Smooth muscle cell (in vitro differentiated cells): ENCODE results near the gene PANX2. TPM values are rescaled to one million over a fixed set of nuclear protein-coding genes. Genes with fewer than 3 reads are reported as not detected.

Source experiments
- DNase-seq: peaks from one replicate; lab custom pipeline; 2025; ENCODE audit not compliant: unreplicated experiment; lab: John Stamatoyannopoulos, UW
- H2AFZ ChIP-seq: fragments of 200-600 bp; sonication (generic); 2 replicates; pipeline ENCODE4 v1.6.0; 2016; ENCODE audit warnings: antibody characterized with exemption, low read depth, mild to moderate bottlenecking
- H3F3A ChIP-seq: fragments of 200-600 bp; sonication (generic); 2 replicates; pipeline ENCODE4 v1.6.0; 2017; ENCODE audit warnings: antibody characterized with exemption, low read depth
- H3K27ac ChIP-seq: fragments of 200-600 bp; sonication (generic); 2 replicates; pipeline ENCODE4 v1.5.1; 2016; ENCODE audit warnings: low read depth, mild to moderate bottlenecking
- H3K27me3 ChIP-seq: fragments of 200-600 bp; sonication (generic); 2 replicates; pipeline ENCODE4 v1.6.1; 2016; ENCODE audit warnings: low read depth, mild to moderate bottlenecking
- H3K36me3 ChIP-seq: fragments of 200-600 bp; sonication (generic); 2 replicates; pipeline ENCODE4 v1.5.1; 2016; ENCODE audit warnings: low read depth
- H3K4me1 ChIP-seq: fragments of 200-600 bp; sonication (generic); 2 replicates; pipeline ENCODE4 v1.5.1; 2016; ENCODE audit warnings: low read depth
- H3K4me2 ChIP-seq: fragments of 200-600 bp; sonication (generic); 2 replicates; pipeline ENCODE4 v1.6.0; 2016; ENCODE audit warnings: mild to moderate bottlenecking
- H3K4me3 ChIP-seq: fragments of 200-600 bp; sonication (generic); 2 replicates; pipeline ENCODE4 v1.5.1; 2016; ENCODE audit warnings: mild to moderate bottlenecking
- H3K79me2 ChIP-seq: fragments of 200-600 bp; sonication (generic); 2 replicates; pipeline ENCODE4 v1.6.0; 2016; ENCODE audit warnings: low read depth, mild to moderate bottlenecking
- H3K9ac ChIP-seq: fragments of 200-600 bp; sonication (generic); 2 replicates; pipeline ENCODE4 v1.6.0; 2016; ENCODE audit warnings: low read depth
- H3K9me3 ChIP-seq: fragments of 200-600 bp; sonication (generic); replicated peaks from 2 replicates; pipeline ENCODE4 v1.5.1; 2016; ENCODE audit warnings: low read depth
- H4K20me1 ChIP-seq: fragments of 200-600 bp; sonication (generic); 2 replicates; pipeline ENCODE4 v1.6.0; 2016; ENCODE audit warnings: low read depth
- CTCF ChIP-seq: fragments of 200-600 bp; sonication (generic); IDR thresholded peaks from 2 replicates; pipeline ENCODE4 v1.5.1; 2017; ENCODE audit warnings: borderline replicate concordance, mild to moderate bottlenecking, antibody characterized with exemption; ENCODE audit not compliant: insufficient read depth, poor library complexity, severe bottlenecking
- WGBS: methylation state at CpG from one replicate; pipeline ENCODE4 v1.1.7; 2016; ENCODE audit warnings: low lambda C conversion rate; 5-methylcytosine and 5-hydroxymethylcytosine counted together
- polyA plus RNA-seq: library from polyadenylated mRNA; unstranded; fragments of >200 nt; fragmentation: Nextera tagmentation; extraction: Ambion mirVana; gene quantifications from 2 replicates; pipeline ENCODE4 v1.2.1, GENCODE V29; 2016
- total RNA-seq: library from RNA; depleted of rRNA; stranded (reverse); fragments of >200 nt; gene quantifications from 2 replicates; pipeline ENCODE4 v1.2.3, GENCODE V29; 2014

PANX2 gene
- total and polyA plus RNA-seq, 2 experiments from 2014 or later = 2.9 to 5.1 TPM

DNA sequence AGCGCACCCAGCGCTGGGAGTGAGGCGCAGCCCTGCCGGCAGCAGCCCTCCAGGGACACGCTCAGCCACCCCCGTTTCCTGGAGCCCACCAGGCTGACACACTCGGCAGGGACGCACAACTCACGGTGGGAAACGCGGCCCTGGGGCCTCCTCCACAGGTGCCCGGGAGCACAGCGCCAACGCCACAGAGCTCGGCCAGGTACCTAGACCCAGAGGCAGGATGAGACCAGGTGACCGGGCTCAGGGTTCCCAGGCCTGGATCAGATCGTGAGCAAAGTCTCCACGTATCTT lies 56.3 kb downstream of the PANX2 start:
- Histone ChIP-seq H3F3A (no peaks in the 10 kb centered on the region), H3K4me3 (no peak overlapping the region), H3K4me1 (no peaks in the 10 kb centered on the region), H3K27me3 (no peaks in the 10 kb centered on the region), H3K4me2 (no peak overlapping the region), H3K27ac (no peak overlapping the region), H3K9me3 (no peaks in the 10 kb centered on the region), H3K36me3 (no peaks in the 10 kb centered on the region), H4K20me1 (no peaks in the 10 kb centered on the region), H3K9ac (no peak overlapping the region), H3K79me2 (no peaks in the 10 kb centered on the region), H2AFZ (no peak overlapping the region)
- no peak for TF ChIP-seq CTCF
- WGBS = 98% methylated on average over 17 of the region's 18 CpGs
- DNase-seq = no peak

GRCh38 chr22:50227579-50228215 lies 57.2 kb downstream of the PANX2 start:
- H3K9ac ChIP-seq = no peak overlapping the region
- no peaks in the 10 kb centered on the region for H4K20me1 ChIP-seq
- no peak overlapping the region for H3K4me3 ChIP-seq

DNA sequence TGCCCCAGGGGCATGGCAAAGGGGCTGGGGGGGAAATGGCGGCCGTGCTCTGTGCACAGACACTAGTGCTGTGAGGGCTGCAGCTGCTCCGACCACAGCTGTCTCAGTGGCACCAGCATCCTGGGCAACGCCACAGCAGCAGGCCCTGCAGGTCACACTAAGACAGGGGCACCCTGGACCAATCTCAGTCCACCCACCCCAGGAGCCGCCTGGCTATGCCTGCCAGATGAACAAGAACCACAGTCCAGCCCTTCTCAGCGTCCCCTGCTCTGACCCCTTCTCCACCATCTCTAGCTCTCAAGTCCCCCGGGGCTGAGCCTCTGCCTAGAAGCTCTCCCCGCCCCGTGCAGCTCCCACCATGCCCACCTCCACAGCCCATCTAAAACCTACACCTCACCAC lies 57.8 kb downstream of the PANX2 start:
- no peaks in the 10 kb centered on the region for H3K4me1 ChIP-seq

More at GRCh38 chr22:50227579-50228215, 57.2 kb downstream of the PANX2 start:
- Histone ChIP-seq H3K79me2 (no peaks in the 10 kb centered on the region), H2AFZ (no peak overlapping the region), H3K9me3 (no peaks in the 10 kb centered on the region), H3K4me1 (no peaks in the 10 kb centered on the region), H3K4me2 (no peak overlapping the region), H3K27me3 (no peaks in the 10 kb centered on the region), H3F3A (no peaks in the 10 kb centered on the region), H3K27ac (no peak overlapping the region), H3K36me3 (no peaks in the 10 kb centered on the region)
- DNase-seq = no peak
- 93% methylated on average over 25 of the region's 25 CpGs for WGBS
- TF ChIP-seq CTCF = no peak

More for the DNA sequence above, 57.8 kb downstream of the PANX2 start:
- Histone ChIP-seq H3K4me2 (no peak overlapping the region), H3K36me3 (no peaks in the 10 kb centered on the region), H2AFZ (no peak overlapping the region), H3K9ac (no peak overlapping the region), H3K27ac (no peak overlapping the region), H3K79me2 (no peaks in the 10 kb centered on the region), H3F3A (no peaks in the 10 kb centered on the region), H4K20me1 (peaks cover 4% of the 10 kb centered on the region), H3K4me3 (no peak overlapping the region), H3K27me3 (no peaks in the 10 kb centered on the region), H3K9me3 (no peaks in the 10 kb centered on the region)
- TF ChIP-seq CTCF = no peak
- over 99% methylated on average over 9 of the region's 9 CpGs for WGBS
- DNase-seq = no peak
